GM21390 (cell line): ENCODE results near the gene IQGAP1.
"Not testable (repeated sequence)": the region's sequence is repeated elsewhere in the genome, so short reads cannot be mapped to it uniquely, and the experiment has no call there.

Experiments used
- ATAC-seq: cut with Tn5 transposase; IDR thresholded peaks from one replicate; pipeline ENCODE4 v1.9.1; 2021; ENCODE audit not compliant: unreplicated experiment

IQGAP1 gene

DNA sequence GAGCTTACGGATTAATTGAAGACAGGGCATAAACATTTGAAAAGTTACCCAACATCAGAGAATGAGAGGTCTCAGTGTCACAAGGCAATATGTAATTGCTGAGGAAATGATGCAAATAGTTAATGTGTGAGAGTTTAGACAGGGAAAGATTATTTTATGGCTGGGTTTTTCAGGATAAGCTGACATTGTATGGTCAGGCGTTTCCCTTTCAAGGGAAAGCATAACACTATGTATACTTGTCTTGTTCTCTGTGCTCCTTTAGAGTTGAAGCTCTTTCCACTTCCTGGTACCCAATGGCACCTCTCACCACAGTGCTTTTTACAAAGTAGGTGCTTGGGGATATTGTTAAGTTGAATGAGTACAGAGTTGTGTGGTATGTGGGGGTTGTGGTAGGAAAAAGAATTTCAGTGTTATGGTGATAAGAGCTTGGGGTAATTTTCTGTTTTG, 19.9 kb downstream of the IQGAP1 start:
- ATAC-seq = no peak

DNA sequence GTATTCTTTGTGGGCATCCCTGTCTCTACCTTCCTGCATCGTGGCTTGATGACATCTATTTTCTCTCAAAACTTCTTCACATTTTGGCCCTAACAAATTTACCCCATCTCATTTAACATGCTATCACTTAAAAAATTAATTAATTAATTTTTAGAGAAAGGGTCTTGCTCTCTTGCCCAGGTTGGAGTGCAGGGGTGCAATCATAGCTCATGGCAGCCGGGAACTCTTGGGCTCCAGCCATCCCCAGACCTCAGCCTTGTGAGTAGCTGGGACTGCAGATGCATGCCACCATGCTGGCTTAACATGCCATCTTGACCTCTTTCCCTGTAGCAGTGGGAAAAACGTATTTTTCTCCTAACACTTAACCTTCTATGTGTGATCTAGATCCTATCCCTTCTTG, 20.6 kb downstream of the IQGAP1 start:
- no peak for ATAC-seq

DNA sequence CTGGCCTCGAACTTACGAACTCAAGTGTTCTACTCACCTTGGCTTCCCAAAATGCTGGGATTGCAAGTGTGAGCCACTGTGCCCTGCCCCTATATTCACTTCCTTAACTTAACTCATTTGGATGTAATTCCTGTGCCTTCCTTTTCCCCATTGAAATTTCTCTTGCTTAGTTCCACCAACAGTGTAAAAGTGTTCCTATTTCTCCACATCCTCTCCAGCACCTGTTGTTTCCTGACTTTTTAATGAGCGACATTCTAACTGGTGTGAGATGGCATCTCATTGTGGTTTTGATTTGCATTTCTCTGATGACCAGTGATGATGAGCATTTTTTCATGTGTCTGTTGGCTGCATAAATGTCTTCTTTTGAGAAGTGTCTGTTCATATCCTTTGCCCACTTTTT, 21.5 kb downstream of the IQGAP1 start:
- not testable (repeated sequence) for ATAC-seq

DNA sequence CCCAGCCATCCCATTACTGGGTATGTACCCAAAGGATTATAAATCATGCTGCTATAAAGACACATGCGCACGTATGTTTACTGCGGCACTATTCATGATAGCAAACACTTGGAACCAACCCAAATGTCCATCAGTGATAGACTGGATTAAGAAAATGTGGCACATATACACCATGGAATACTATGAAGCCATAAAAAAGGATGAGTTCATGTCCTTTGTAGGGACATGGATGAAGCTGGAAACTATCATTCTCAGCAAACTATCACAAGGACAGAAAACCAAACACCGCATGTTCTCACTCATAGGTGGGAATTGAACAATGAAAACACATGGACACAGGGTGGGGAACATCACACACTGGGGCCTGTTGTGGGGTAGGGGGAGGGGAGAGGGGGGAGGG, 22.3 kb downstream of the IQGAP1 start:
- ATAC-seq = not testable (repeated sequence)

DNA sequence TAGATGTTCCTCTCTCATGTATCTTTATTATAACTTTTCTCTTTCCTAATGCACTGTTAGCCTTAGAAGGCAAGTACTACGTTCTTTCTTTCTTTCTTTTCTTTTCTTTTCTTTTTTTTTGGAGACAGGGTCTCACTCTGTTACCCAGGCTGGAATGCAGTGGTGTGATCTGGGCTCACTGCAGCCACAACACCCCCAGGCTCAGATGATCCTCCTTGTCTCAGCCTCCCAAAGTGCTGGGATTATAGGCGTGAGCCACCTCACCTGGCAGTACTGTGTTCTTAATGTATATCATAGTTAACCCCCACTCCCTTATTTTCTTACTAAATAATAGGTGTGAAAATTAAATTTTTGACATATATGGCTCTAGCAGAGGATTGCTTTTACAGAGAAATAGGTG, 23.1 kb downstream of the IQGAP1 start:
- no peak for ATAC-seq

DNA sequence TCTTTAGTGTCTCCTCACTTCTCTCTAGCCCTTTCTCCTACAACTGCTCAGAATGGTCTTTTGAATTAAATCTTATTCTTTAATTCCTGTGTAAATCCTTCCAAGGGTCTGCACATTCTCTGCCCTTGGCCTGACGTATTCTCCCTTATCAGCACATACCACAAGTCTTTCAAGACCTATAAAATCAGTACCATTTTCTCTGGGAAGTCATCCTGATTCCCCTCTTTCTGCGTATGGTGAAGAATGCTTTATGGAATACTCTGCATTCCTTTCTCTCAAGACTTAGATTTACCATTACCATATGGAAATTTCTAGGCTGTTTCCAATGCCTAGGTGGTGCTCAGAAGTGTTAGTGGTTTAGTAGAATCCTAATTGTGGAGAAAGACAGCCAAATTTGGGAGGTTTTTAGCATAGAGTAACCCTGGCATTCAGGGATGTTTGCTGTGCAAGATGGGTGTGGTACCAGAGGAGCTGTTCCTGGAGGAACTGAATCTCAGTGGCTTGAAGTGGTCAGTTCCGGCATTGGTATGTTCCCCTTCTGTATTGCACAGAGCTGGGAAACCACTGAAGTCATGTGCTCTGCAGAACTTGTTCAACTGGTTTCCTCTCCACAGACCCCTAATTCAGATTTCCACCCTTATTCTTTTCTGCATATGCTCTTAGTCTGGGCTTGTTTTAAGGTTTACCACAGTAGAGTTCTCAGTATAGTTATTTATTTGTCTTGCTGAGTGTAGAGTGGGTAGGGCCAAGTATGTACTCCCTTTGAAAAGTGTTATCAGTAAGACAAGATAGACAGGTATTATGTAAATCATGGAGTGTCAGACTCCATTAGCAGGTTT, 24.5 kb downstream of the IQGAP1 start:
- ATAC-seq = peak; percentile 87

DNA sequence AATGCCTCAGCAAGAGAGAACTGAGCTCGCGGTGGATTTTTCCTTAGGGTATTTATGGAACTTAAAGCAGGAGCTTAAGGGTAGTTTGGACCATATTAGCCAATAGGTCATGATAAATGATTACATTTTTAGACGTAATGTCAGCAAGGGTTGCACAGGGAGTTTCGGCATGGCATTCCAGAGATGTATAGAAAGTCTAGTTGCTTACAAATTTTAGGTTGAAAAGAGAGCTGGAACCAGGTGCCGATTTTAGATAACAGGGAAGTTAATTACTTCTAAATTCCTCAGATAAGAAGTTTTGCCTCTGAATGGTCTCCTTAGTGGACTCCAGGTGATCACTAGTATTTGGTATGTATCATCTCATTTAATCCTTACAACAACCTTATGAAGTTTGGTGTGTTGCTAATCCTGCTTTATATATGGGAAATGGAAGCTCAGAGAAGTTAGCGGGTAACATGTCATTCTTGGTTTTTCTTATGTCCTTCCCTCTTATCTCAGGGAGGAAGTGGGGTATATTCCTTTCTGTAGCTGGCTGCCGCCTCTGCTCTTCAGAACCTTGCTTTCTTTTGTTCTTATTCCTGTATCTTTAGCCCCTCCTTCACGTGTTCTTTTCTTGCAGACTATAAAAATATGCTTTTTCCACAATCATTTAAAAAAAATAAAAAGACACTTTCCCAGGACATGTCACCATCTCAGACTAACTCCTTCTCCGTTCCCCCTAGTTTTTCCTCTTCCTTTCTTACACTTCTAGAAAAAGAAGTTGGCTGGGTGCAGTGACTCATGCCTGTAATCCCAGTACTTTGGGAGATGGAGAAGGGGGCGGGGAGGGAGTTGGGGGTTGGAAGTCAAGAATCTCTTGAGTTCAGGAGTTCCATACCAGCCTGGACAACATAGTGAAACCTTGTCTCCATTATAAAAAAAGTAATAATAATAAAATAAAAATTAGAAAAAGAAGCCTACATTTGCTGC, 25.7 kb downstream of the IQGAP1 start:
- ATAC-seq = no peak

DNA sequence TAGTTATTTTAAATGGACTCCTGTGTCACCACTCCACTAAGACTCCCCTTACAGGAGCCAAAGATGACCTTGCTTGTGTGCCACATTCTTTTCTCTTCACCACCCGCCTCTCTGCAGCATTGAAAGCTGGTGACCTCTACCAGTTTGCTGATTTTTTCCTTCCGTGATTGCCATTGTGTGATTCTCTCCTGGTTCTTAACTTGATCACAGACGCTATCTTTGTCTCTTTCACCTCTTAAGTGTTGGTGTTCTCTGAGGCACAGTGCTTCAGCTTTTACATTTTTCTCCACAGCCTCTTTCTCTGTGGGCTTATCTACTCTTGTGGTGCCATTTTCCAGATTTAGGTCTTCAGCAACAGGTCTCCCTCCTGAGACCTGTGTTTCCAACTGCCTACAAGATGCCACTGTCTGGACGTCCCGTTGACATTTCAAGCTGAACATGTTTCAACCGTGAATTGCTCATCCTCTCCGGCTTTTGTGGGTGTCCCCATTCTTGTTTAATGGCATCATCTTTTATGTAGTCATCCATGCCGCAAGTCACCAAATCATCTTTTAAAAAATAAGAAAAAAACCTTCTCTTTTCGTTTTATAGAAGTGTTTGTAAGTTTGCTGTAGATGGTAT, 26.5 kb downstream of the IQGAP1 start:
- no peak for ATAC-seq

DNA sequence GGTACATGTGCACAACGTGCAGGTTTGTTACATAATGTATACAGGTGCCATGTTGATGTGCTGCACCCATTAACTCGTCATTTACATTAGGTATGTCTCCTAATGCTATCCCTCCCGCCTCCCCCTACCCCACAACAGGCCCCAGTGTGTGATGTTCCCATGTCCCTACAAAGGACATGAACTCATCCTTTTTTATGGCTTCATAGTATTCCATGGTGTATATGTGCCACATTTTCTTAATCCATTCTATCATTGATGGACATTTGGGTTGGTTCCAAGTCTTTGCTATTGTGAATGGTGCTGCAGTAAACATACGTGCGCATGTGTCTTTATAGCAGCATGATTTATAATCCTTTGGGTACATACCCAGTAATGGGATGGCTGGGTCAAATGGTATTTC, 28.0 kb downstream of the IQGAP1 start:
- not testable (repeated sequence) for ATAC-seq

DNA sequence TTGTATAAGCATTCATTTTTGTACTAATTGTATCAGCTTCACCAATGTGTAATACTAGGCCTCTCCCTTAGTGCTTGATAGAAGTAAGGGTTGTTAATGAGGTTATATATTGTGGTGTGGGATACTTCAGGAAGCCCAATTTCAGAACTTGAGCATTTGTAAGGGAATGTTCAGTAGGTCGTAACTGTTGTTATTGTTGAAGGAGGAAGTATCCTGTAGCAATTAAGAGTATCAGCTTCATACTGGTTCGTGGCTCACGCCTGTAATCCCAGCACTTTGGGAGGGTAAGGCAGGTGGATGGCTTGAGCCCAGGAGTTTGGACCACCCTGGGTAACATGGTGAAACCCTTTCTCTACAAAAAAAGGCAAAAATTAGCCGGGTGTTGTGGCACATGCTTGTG, 30.6 kb downstream of the IQGAP1 start:
- ATAC-seq = no peak

DNA sequence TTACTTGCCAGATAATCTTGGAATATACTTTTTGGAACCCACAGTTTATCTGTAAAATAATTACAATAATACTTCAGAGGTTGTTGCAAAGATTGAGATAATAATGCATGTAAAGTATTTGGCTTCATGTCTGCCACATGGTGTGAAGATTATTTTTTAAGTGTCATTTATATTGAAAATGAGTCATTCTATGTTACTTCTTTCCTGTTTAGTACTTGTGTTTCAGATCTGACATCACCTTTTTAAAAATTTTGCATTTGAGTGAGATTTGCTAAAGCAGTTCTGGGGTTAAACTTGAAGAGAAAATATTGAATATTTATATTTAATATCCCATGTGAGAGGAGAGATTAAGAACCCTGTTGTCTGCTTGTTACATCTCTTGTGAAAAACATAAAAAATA, 31.2 kb downstream of the IQGAP1 start:
- ATAC-seq = no peak

DNA sequence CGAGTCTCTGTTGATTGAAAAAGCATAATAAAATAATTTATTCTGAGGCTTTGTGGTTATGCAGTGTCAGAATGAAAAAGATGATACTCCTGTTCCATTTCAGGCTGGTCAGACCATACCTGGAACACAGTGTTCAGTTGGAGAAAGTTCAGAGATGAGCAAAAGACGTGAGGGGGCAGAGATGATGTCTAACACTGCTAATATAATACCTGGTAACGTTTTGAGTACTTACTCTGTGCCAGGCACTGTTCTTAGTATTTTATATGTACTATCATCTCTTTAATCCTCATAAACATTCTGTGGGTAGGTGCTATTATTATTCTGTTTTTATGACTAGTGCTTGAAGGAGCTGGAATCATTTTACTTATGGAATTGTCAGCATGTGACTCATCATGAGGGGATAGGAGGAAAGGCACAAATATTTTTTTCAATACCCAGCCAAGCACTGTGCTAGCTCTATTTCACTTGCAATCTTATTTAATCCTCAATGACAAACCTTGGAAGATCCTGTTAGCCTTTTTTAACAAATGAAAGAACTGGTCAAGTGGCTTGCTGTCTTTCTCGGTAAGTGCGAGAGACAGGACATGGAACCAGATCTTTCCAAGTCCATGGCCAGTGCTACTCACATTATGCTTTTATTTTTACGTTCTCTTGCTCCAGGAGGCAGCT, 31.8 kb downstream of the IQGAP1 start:
- ATAC-seq = peak; percentile 77

DNA sequence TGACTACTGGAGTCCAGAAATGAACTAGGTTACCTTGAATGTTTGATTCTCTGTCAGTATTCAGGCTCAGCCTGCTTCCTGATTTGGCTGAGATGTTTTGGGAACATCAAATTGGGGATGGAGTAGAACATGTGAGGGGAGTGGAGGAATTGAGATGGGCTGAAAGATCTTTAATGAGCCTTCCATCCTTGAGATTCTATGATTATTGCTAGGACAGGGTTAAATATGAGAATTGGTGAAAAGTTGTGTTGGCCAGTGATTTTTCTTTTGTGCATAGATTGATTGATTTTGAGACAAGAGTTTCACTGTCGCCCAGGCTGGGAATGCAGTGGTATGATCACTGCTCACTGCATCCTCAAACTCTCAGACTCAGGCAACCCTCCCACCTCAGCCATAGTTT, 32.4 kb downstream of the IQGAP1 start:
- no peak for ATAC-seq

DNA sequence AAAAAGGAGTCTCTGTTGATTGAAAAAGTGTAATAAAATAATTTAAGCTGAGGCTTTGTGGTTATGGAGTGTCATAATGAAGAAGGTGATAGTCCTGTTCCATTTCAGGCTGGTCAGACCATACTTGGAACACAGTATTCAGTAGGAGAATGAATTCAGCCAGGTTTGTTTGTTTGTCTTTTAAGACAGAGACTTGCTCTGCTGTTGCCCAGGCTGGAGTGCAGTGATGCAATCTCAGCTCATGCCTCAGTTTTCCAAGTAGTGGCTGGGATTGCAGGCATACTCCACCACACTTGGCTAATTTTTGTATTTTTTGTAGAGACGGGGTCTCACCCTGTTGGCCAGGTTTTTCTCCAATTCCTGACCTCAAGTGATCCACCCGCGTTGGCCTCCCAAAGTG, 33.5 kb downstream of the IQGAP1 start:
- no peak for ATAC-seq

DNA sequence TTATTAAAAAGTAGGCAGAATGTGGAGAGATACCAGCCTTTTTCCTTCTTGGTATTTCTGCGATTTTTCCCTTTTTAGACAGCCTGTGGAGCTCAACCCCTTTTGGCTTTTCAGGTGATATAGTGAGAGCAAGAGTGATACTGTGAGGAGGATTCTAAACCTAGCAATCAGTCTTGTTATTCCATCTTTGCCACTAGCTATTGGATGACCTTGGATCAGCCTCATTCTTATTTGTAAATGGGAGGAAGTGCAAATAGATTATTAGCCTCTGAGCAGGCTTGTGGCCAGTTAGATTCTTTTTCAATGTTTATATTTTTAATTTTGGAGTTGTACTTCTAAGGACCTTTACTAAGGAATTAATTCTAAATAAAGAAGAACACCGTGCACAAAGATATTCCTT, 34.0 kb downstream of the IQGAP1 start:
- no peak for ATAC-seq

DNA sequence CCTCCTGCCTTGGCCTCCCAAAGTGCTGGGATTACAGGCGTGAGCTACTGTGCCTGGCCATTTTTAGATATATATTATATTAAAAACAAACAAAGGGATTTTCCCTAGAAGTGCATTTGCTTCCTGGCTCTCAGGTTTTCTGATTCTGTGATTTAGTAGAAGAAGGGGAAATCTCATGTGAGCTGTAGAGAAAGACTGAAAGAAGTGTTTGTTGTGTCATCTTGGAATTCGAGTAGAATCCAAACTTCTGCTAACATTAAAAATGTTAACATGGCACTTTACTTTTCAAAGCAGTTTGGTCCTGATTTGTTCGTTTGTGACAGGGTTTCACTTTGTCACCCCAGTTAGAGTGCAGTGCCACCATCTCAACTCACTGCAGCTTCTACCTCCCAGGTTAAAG, 34.9 kb downstream of the IQGAP1 start:
- no peak for ATAC-seq

DNA sequence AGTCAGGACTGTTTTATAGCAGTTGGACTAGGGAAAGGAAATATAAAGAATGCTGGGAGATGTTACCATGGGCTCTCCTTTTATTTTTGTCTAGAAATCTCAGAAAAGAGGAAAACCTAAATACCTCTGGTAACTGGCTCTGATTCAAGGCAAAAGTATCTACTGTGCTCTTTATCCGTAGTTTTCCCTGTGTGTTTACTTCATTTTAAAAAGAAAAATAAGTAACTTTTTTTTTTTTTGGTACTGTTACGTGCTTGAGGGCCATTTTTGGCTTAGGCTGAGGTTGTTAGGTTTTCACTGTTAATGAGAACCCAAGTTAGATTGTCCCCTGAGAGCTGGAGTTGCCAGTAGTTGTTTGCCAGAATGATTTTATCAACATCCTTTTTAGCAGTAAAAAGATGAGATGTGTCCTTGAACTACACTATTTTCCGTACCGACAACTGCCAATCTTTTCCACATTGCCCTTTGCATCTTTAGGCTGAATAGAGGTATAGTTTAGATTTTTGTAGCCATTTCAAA, 35.8 kb downstream of the IQGAP1 start:
- no peak for ATAC-seq

DNA sequence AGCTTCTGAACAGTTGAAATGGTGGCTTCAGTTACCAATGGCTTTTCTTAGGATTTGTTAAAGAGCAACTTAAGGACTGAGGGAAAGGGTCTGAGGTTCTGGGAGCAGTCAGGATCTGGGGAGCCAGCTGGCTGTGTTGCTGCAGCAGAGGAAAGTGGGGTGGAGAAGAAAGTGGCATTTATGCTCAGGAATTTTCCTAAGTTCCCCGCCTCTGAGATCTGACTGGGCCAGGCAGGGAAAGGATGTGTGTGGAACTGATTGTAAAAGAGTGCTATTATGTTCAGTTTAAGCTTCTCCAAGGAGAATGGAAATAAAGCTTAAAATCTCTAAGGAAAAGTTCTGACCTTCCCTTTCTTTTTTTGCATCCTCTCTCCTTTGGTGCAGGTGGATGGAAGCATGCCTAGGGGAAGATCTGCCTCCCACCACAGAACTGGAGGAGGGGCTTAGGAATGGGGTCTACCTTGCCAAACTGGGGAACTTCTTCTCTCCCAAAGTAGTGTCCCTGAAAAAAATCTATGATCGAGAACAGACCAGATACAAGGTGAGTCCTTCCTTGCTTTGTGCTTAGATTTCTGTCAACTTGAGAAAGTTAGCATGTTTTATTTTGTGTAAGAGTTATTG, 37.8 kb downstream of the IQGAP1 start:
- ATAC-seq = no peak

DNA sequence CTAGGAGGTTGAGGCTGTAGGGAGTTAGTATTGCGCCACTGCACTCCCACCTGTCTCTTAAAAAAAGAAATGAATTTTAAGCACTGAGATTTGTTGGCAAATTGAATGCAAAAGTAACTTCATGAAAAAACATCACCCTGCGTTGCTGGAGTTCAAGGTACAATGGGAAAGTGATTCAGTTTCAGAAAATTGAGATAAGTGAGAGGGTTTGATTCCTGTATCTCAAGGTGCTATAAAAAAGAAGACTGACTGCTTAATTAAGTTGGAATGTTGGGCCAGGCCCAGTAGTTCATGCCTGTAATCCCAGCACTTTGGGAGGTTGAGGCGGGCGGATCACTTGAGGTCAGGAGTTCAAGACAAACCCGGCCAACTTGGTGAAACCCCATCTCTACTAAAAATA, 39.1 kb downstream of the IQGAP1 start:
- ATAC-seq = no peak

DNA sequence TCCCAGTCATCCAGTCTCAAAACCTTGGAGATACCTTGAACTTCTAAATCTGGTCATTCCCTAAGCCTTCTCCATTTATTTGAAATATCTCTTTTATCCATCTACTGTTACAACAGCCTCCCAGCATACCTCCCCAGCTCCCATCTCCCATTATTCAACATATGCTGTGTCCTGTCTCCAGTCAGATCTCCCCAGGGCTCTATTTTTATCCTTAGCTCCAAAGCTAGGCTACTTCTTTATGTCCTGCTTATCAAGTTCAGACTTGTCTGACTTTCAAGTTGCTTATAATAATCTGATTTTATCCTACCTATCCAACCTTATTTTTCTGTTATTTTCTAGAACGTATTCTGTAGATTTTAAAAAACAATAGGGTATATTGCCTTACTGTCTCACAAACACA, 44.2 kb downstream of the IQGAP1 start:
- no peak for ATAC-seq
